ENCODE measurements around the gene ABCC8.

The ABCC8 gene

DNA sequence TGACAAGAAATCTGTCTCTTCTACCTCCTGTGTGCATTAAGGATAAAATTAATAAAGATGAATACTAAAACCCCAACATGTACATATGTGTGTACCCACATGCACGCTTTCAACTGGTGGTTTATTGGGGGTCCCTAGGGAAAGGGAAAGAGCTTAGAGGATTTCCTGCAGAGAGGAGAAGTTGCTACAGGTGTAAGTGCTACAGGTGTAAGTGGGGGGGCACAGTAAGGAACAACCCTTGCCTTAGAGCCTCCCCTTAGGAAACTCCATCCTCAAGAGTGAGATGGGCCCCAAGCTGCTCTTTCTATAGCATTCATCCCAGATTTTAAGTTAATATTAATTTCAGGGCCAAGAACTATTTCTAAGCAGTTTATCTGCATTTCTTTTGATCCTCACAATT lies 11.9 kb upstream of the ABCC8 start:
- no peak overlapping the region for H2BK12ac ChIP-seq (ENCODE audit: low read length in 2 of 2)
- H4K91ac ChIP-seq (ENCODE audit: low read length), result no peak overlapping the region
- no peak overlapping the region for H3K4me3 ChIP-seq (ENCODE audit: insufficient read depth in 1 of 2, low read depth in 1 of 2, low read length in 2 of 2)
- no peaks in the 10 kb centered on the region for H3K4me1 ChIP-seq (ENCODE audit: control insufficient read depth, insufficient read depth, low read depth, low read length)
- H3K14ac ChIP-seq (ENCODE audit: low read length in 2 of 2), result no peak overlapping the region
- H3K79me1 ChIP-seq (replicated peaks; ENCODE audit: low read length, poor library complexity, severe bottlenecking), result no peaks in the 10 kb centered on the region
- H4K8ac ChIP-seq (ENCODE audit: low read length), result no peak overlapping the region
- no peak overlapping the region for H3K27ac ChIP-seq (ENCODE audit: low read length, poor library complexity, severe bottlenecking)
- no peak overlapping the region for H2AFZ ChIP-seq (ENCODE audit: low read depth, low read length)
- no peak overlapping the region for H3K23ac ChIP-seq (ENCODE audit: low read length in 2 of 2)
- no peak overlapping the region for H2BK15ac ChIP-seq (ENCODE audit: low read depth, poor library complexity, severe bottlenecking)
- H3K18ac ChIP-seq (ENCODE audit: low read depth in 1 of 2, low read length in 2 of 2), result no peak overlapping the region
- no peak overlapping the region for H2BK5ac ChIP-seq (ENCODE audit: low read depth, low read length, poor library complexity, severe bottlenecking)
- H3K4me2 ChIP-seq (ENCODE audit: low read length, poor library complexity, severe bottlenecking), result no peak overlapping the region
- H3K9ac ChIP-seq (ENCODE audit: low read length), result no peak overlapping the region
- H2BK120ac ChIP-seq (ENCODE audit: low read depth, low read length), result no peak overlapping the region
- H3K9me3 ChIP-seq (ENCODE audit: control insufficient read depth, low read length), result no peaks in the 10 kb centered on the region
- 100% methylated on average over 1 of the region's 1 CpG for WGBS
- H3K4ac ChIP-seq (ENCODE audit: low read depth in 1 of 2, low read length in 2 of 2), result no peak overlapping the region
- no peak for DNase-seq
- H3K36me3 ChIP-seq (ENCODE audit: control insufficient read depth in 1 of 2, insufficient read depth in 2 of 2, low read depth in 1 of 2, low read length in 2 of 2), result no peaks in the 10 kb centered on the region
- H3K27me3 ChIP-seq (ENCODE audit: control insufficient read depth in 1 of 2, insufficient read depth in 1 of 2, low read length in 2 of 2), result peaks cover 48 to 70% of the 10 kb centered on the region in 2 experiments
- H2AK5ac ChIP-seq (ENCODE audit: low read length, severe bottlenecking), result no peak overlapping the region

DNA sequence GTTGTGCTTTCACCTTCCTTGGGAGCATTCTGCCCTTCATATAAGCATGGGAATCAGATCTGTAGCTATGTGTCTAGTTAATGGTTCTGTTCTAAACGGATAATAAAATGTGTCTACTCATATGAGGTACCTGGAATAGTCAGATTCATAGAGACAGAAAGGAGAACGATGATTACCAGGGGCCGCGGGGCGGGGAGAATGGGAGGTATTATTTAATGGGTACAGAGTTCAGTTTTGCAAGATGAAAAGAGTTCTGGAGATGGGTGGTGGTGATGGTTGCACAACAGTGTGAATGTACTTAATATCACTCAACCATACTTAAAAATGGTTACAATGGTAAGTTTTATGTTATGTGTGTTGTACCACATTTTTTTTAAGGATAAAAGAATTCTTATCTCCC lies 10.0 kb upstream of the ABCC8 start:
- Histone ChIP-seq H3K27me3 (ENCODE audit: control insufficient read depth in 1 of 2, insufficient read depth in 1 of 2, low read length in 2 of 2) (peaks cover 39 to 53% of the 10 kb centered on the region in 2 experiments), H3K23ac (ENCODE audit: low read length in 2 of 2) (no peak overlapping the region), H3K79me1 (replicated peaks; ENCODE audit: low read length, poor library complexity, severe bottlenecking) (no peaks in the 10 kb centered on the region), H3K18ac (ENCODE audit: low read depth in 1 of 2, low read length in 2 of 2) (no peak overlapping the region), H2AK5ac (ENCODE audit: low read length, severe bottlenecking) (no peak overlapping the region), H4K91ac (ENCODE audit: low read length) (no peak overlapping the region), H3K27ac (ENCODE audit: low read length, poor library complexity, severe bottlenecking) (no peak overlapping the region), H4K8ac (ENCODE audit: low read length) (no peak overlapping the region), H3K4me2 (ENCODE audit: low read length, poor library complexity, severe bottlenecking) (no peak overlapping the region), H3K4me3 (ENCODE audit: insufficient read depth in 1 of 2, low read depth in 1 of 2, low read length in 2 of 2) (no peak overlapping the region), H3K36me3 (ENCODE audit: control insufficient read depth in 1 of 2, insufficient read depth in 2 of 2, low read depth in 1 of 2, low read length in 2 of 2) (no peaks in the 10 kb centered on the region), H3K4me1 (ENCODE audit: control insufficient read depth, insufficient read depth, low read depth, low read length) (no peaks in the 10 kb centered on the region), H2BK120ac (ENCODE audit: low read depth, low read length) (no peak overlapping the region), H3K4ac (ENCODE audit: low read depth in 1 of 2, low read length in 2 of 2) (no peak overlapping the region), H3K9me3 (ENCODE audit: control insufficient read depth, low read length) (no peaks in the 10 kb centered on the region), H2AFZ (ENCODE audit: low read depth, low read length) (no peak overlapping the region), H2BK5ac (ENCODE audit: low read depth, low read length, poor library complexity, severe bottlenecking) (no peak overlapping the region), H2BK15ac (ENCODE audit: low read depth, poor library complexity, severe bottlenecking) (no peak overlapping the region), H3K9ac (ENCODE audit: low read length) (no peak overlapping the region), H2BK12ac (ENCODE audit: low read length in 2 of 2) (no peak overlapping the region), H3K14ac (ENCODE audit: low read length in 2 of 2) (no peak overlapping the region)
- no peak for DNase-seq
- 75% methylated on average over 5 of the region's 5 CpGs for WGBS

GRCh38 chr11:17483505-17483904 lies 6.9 kb upstream of the ABCC8 start:
- H3K36me3 ChIP-seq (ENCODE audit: control insufficient read depth in 1 of 2, insufficient read depth in 2 of 2, low read depth in 1 of 2, low read length in 2 of 2), result no peaks in the 10 kb centered on the region
- no peaks in the 10 kb centered on the region for H3K9me3 ChIP-seq (ENCODE audit: control insufficient read depth, low read length)
- H4K91ac ChIP-seq (ENCODE audit: low read length), result no peak overlapping the region
- peaks cover 41 to 46% of the 10 kb centered on the region in 2 experiments for H3K27me3 ChIP-seq (ENCODE audit: control insufficient read depth in 1 of 2, insufficient read depth in 1 of 2, low read length in 2 of 2)
- H2AFZ ChIP-seq (ENCODE audit: low read depth, low read length), result no peak overlapping the region
- H3K14ac ChIP-seq (ENCODE audit: low read length in 2 of 2), result no peak overlapping the region
- no peaks in the 10 kb centered on the region for H3K79me1 ChIP-seq (replicated peaks; ENCODE audit: low read length, poor library complexity, severe bottlenecking)
- H3K4ac ChIP-seq (ENCODE audit: low read depth in 1 of 2, low read length in 2 of 2), result no peak overlapping the region
- H3K4me1 ChIP-seq (ENCODE audit: control insufficient read depth, insufficient read depth, low read depth, low read length), result no peaks in the 10 kb centered on the region
- no peak overlapping the region for H3K4me3 ChIP-seq (ENCODE audit: insufficient read depth in 1 of 2, low read depth in 1 of 2, low read length in 2 of 2)
- 60% methylated on average over 2 of the region's 2 CpGs for WGBS
- H2BK5ac ChIP-seq (ENCODE audit: low read depth, low read length, poor library complexity, severe bottlenecking), result no peak overlapping the region
- H2AK5ac ChIP-seq (ENCODE audit: low read length, severe bottlenecking), result no peak overlapping the region
- H2BK15ac ChIP-seq (ENCODE audit: low read depth, poor library complexity, severe bottlenecking), result no peak overlapping the region
- no peak overlapping the region for H3K27ac ChIP-seq (ENCODE audit: low read length, poor library complexity, severe bottlenecking)
- H2BK12ac ChIP-seq (ENCODE audit: low read length in 2 of 2), result no peak overlapping the region
- H3K23ac ChIP-seq (ENCODE audit: low read length in 2 of 2), result no peak overlapping the region
- no peak overlapping the region for H4K8ac ChIP-seq (ENCODE audit: low read length)
- H3K18ac ChIP-seq (ENCODE audit: low read depth in 1 of 2, low read length in 2 of 2), result no peak overlapping the region
- no peak for DNase-seq
- H3K4me2 ChIP-seq (ENCODE audit: low read length, poor library complexity, severe bottlenecking), result no peak overlapping the region
- no peak overlapping the region for H3K9ac ChIP-seq (ENCODE audit: low read length)
- no peak overlapping the region for H2BK120ac ChIP-seq (ENCODE audit: low read depth, low read length)

- Histone ChIP-seq H3K14ac (ENCODE audit: low read length in 2 of 2) (no peak overlapping the region), H3K36me3 (ENCODE audit: control insufficient read depth in 1 of 2, insufficient read depth in 2 of 2, low read depth in 1 of 2, low read length in 2 of 2) (no peaks in the 10 kb centered on the region), H4K8ac (ENCODE audit: low read length) (no peak overlapping the region), H3K4ac (ENCODE audit: low read depth in 1 of 2, low read length in 2 of 2) (no peak overlapping the region), H3K23ac (ENCODE audit: low read length in 2 of 2) (no peak overlapping the region), H3K27me3 (ENCODE audit: control insufficient read depth in 1 of 2, insufficient read depth in 1 of 2, low read length in 2 of 2) (peaks cover 51 to 58% of the 10 kb centered on the region in 2 experiments), H2BK15ac (ENCODE audit: low read depth, poor library complexity, severe bottlenecking) (no peak overlapping the region), H3K79me1 (replicated peaks; ENCODE audit: low read length, poor library complexity, severe bottlenecking) (no peaks in the 10 kb centered on the region), H3K9me3 (ENCODE audit: control insufficient read depth, low read length) (no peaks in the 10 kb centered on the region), H2AFZ (ENCODE audit: low read depth, low read length) (no peak overlapping the region), H3K4me1 (ENCODE audit: control insufficient read depth, insufficient read depth, low read depth, low read length) (no peaks in the 10 kb centered on the region), H2BK120ac (ENCODE audit: low read depth, low read length) (no peak overlapping the region), H3K18ac (ENCODE audit: low read depth in 1 of 2, low read length in 2 of 2) (no peak overlapping the region), H2BK12ac (ENCODE audit: low read length in 2 of 2) (no peak overlapping the region), H3K27ac (ENCODE audit: low read length, poor library complexity, severe bottlenecking) (no peak overlapping the region), H3K4me2 (ENCODE audit: low read length, poor library complexity, severe bottlenecking) (no peak overlapping the region), H4K91ac (ENCODE audit: low read length) (no peak overlapping the region), H2BK5ac (ENCODE audit: low read depth, low read length, poor library complexity, severe bottlenecking) (no peak overlapping the region), H3K9ac (ENCODE audit: low read length) (no peak overlapping the region), H2AK5ac (ENCODE audit: low read length, severe bottlenecking) (no peak overlapping the region), H3K4me3 (ENCODE audit: insufficient read depth in 1 of 2, low read depth in 1 of 2, low read length in 2 of 2) (no peak overlapping the region)
- DNase-seq, result no peak
- WGBS, result 88% methylated on average over 5 of the region's 5 CpGs
Measured at GRCh38 chr11:17481905-17482304, 5.3 kb upstream of the ABCC8 start.
